Fibroblast of gingiva (primary cell): Measurements from ENCODE around the gene ELOVL6.
A peak's percentile ranks its signal among the peaks of the same experiment; 100 is the strongest.
"Not testable (repeated sequence)": the region's sequence is repeated elsewhere in the genome, so short reads cannot be mapped to it uniquely, and the experiment has no call there.

Experiments used
- DNase-seq: peaks from one replicate; pipeline ENCODE4 v3.0.0-alpha.2; 2011; ENCODE audit warnings: low read depth

Gene ELOVL6

DNA sequence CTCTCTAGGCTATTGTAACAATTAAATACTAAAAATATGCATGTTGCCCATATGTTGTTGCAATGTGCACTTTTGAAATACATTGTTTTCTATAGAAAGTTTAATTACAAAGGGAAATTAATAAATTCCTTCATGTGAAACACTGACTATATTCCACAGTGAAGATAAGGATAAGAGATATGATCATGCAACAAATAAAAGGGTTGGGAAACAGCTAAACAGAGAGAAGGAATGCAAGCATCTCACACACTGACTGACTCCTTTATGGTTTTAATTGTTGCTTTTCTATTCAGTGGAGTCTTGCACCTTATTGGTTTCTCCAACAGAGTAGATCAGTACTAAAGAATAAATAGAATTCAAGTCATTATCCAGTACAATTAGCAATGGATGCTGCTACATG lies 37.8 kb downstream of the ELOVL6 start:
- no peak for DNase-seq

DNA sequence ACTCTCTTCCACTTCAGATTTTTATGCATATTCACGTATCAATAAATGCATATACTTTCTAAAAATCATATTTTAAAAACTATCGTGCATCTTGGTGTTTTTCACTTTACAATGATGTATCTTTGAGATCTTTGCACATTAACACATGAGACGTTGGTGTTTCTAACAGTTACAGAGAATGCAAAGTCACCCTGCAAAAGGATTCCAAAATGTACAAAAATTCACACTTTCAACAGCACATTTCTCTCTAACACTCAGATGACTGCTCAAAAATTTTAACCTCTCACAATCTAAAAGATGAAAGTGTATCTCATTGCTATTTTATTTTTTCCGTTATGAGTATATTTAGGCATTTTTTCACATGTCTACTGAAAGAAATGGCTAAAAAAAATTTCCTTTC lies 38.9 kb downstream of the ELOVL6 start:
- DNase-seq, result no peak

DNA sequence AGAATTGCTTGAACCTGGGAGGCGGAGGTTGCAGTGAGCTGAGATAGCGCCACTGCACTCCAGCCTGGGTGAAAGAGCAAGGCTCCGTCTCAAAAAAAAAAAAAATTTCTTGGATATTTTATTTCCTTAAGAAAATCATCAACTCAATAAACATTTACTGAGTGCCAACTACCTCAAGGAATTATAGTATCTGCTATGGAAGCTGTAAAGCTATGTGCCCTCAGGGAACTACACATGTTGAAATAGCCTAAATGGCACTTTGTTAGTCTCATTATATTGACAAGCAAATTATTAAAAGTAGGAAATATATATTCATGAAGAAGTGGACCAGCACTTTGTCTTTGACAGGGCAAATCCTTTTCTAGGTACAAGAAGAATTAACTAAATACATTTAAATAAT lies 40.8 kb downstream of the ELOVL6 start:
- no peak for DNase-seq

DNA sequence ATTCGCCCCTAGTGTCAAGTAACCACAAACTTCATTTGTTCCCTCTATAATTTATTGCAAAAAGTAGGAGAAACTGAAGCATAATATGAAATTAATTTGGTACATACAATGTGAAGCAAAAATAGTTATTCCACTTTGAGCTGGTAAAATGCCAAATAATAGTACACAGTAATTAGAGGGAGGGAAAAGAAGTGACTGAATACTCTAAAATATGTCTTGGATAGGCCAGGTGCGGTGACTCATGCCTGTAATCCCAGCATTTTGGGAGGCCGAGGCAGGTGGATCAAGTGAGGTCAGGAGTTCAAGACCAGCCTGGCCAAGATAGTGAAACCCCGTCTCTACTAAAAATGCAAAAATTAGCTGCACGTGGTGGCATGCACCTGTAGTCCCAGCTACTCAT lies 41.2 kb downstream of the ELOVL6 start:
- DNase-seq, result not testable (repeated sequence)

DNA sequence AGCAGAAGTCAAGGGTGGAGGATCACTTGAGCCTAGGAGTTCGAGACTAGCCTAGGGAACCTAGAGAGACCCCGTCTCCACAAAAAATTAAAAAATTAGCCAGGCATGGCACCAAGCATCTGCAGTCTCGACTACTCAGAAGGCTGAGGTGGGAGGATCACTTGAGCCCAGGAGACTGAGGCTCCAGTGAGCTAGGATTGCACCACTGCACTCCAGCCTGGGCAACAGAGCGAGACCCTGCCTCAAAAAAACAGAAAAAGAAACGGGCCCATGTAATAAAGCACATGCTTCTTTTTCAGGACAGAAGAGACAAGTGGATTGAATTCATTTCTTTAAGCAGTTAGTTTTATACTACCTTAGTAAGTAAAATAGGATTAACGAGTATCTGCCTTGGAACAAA lies 42.0 kb downstream of the ELOVL6 start:
- DNase-seq, result no peak

DNA sequence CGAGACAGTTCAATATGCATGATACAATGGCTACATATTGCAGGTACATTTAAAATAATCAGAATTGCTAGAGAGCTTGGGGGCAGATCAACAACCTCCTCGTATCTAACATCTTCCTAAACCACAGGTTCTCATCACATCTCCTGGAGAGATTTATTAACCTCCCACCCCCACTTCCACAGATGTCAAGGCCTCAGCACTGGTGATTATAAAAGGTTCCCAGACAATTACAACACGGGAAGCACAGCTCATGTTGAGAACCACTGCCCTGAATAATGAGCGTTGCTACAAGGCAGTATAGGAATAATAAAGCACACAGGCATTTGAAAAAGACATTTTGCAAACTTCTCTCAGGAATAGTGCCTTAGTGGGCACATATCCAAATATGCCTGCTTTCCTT lies 42.8 kb downstream of the ELOVL6 start:
- DNase-seq, result no peak

DNA sequence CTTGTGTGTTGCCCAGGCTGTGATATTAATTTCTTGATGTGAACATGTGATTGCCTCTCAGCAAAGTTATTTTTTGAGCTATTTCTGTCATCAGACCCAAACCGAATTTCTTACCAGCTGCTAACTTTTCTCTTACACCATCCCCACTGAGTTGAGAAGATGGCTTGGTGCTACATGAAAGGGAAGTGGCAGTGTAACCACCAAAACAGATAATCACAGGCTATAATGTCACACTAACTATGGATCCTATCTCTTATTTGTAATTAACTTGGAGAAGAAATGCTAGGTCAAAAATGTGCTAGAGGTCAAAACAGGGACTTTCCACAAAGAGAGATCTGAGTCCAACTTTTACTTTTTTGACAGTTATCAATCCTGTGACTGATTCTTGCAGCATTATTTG lies 43.8 kb downstream of the ELOVL6 start:
- no peak for DNase-seq

DNA sequence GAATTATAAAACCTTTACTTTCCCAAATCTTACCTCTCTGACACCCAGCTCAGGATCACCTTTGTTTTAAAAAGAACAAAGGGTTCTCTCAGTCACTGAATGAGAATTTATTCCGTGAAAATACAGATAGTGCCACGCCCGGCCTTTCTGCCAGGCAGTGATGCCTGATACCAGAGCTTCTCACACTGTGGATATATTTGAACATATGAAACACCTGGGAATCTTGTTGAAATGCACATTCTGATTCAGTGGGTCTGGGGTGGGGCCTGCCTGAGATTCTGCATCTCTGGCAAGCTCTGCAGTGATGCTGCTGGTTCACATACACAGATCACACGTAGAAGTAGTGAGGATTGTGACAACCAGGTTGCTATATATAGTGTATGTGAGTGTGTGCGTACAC lies 46.0 kb downstream of the ELOVL6 start:
- no peak for DNase-seq

DNA sequence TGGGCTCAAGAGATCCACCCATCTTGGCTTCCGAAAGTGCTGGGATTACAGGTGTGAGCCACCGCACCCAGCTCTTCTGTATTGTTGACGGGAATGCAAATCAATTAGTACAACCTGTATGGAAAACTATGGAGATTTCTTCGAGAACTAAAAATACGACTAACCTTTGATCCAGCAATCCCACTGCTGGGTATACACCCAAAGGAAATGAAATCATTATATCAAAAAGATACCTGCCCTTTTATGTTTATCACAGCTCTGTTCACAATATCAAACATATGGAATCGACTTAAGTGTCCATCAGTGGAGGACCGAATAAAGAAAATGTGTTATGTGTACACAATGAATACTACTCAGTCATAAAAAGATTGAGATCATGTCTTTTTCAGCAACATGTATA lies 49.3 kb downstream of the ELOVL6 start:
- DNase-seq, result no peak

DNA sequence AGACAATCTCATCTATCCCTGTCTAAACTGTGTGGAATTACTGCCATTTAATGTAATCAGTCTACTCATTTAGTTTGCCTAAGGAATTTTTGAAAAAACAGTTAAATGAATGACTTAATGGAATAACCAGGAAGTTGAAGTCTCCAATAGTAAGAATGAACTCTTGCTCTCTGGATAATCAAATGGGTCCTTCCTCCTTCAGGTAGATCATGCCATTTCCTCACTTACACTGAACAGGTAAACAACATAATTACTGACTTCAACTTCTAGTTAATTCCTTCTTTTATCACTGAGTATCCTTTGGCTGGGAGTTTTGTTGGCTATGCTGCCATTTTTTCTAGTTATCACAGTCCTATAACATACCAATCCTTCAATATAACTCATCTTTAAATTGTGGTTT lies 56.0 kb downstream of the ELOVL6 start:
- no peak for DNase-seq

DNA sequence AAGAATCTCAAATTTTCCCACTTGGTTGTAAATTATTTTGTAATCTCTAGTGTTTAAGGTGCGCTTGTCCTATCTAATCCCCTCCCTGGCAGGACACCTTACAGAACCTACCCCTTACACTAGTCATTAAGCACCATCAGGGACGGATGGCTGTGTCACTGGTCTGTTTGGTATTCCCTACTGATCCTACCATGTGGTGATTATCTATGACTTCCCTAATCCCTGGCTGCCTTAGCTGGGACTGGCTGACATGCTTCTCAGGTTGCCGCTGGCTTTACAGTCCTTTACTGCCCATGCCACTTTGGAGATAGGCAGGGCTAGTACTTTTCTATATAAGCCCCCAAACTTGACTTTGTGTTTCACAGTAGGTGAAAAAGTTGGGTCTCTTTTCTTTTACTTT lies 58.6 kb downstream of the ELOVL6 start:
- DNase-seq, result no peak

DNA sequence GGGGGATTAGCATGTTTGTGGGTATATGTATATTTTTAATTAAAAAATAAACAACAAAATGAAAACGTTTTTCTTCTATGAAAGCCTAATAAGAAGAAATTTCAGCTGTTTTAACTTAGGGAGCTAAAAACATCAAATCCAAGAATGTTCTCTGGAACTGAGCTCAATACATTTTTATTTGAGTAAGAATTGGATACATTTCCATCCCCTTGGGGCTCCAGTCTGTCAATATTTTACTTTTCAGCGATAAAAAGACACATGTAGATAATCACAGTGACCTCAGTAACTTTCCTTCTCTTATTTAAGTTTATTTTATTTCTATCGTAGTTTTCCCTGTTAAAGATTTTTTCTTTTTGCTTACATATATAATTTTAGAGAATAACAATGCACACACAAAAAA lies 59.3 kb downstream of the ELOVL6 start:
- peak; percentile 45 for DNase-seq

DNA sequence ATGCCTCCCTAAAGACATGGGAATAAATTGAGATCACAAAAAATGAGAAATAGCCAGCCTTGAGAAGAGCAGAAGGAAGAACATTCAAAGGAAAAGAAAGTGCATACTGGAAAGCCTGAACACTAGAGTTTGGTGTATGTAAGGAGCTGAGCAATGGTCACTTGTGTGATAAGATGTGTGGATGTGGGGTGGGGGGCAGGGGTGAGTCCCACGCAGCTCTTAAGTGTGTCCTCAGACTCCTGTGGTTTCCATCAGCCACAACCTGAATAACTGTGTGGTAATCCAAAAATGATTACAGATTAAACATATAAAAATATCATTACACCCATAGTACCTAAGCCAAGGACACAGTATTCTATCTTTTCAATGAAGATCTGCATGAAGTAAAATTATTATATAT lies 59.9 kb downstream of the ELOVL6 start:
- DNase-seq, result no peak

DNA sequence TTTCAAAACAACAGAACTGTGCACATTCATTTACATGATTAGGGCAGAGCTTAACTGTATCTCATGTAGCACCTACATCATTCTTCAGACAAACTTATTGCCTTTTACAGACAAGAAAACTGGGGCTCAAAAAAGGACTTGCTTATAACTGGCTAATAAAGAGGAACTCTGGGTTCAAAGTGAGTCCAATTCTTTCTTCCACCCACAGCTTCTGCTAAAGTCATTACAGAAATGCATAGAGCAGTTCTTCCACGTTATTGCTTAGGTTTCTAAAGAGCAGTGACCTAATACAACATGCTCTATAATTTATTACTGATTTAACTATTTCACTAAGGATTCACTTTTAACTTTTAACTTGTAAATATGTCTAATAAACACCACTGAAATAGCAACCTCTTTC lies 60.6 kb downstream of the ELOVL6 start:
- DNase-seq, result no peak

DNA sequence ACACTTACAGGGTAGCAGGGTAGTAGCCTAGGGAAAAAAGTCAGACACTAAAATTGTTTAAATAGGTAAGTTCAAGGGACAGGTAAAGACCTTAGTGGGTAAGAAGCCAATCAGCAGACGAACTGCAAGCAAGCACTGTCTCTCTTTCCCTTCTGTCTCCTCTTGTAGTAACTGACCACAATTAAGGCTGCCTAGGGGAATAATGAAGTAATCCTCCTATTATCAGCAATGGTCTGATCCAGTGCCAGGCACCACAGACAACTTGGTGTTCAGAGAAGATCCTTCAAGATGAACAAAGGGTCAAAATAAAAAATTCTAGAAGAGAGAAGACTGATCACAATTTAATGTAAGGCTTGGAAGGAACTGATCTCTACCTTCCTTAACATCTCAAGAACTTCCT lies 62.9 kb downstream of the ELOVL6 start:
- no peak for DNase-seq

DNA sequence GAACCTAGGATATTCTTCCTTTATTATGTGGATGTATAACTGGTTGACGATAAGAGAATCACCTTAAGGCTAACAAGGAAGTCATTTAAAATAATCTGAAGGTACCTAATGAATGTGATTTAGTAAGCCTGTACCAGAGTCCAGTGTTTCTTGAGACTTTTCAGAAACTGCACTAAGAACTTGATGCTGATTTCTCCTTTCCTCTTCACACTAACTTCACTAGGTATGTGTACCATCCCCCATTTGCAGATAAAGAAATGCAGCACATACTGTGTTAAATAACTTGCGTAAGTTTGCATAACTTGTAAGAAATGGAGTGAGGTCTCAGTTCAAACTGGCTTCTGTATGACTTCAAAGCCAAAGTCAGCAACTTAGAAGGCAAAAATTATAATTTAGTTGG lies 63.3 kb downstream of the ELOVL6 start:
- DNase-seq, result no peak

DNA sequence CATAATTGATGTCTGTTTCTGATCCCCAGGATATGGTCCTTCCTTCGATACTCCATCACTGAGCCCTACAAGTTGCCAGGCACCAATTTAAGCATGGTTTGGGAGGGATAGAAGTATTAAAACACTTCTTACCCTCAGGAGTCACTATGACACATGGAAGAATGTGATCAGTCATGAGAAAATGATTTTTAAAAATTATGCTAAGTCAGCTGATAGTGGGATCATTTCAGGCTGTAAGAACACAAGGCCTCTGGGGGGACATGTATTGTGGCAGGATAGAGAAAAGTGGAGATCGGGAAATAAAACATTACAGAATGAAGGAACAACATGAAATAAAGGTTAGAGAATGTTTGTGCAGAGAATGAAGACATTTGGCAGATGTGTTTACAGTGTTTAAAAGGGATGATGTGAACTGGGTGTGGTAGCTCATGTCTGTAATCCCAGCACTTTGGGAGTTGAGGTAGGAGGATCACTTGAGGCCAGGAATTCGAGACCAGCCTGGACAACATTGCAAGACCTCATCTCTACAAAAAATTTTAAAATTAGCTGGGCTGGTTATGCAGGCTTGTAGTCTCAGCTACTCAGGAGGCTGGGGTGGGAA lies 64.0 kb downstream of the ELOVL6 start:
- DNase-seq, result no peak

DNA sequence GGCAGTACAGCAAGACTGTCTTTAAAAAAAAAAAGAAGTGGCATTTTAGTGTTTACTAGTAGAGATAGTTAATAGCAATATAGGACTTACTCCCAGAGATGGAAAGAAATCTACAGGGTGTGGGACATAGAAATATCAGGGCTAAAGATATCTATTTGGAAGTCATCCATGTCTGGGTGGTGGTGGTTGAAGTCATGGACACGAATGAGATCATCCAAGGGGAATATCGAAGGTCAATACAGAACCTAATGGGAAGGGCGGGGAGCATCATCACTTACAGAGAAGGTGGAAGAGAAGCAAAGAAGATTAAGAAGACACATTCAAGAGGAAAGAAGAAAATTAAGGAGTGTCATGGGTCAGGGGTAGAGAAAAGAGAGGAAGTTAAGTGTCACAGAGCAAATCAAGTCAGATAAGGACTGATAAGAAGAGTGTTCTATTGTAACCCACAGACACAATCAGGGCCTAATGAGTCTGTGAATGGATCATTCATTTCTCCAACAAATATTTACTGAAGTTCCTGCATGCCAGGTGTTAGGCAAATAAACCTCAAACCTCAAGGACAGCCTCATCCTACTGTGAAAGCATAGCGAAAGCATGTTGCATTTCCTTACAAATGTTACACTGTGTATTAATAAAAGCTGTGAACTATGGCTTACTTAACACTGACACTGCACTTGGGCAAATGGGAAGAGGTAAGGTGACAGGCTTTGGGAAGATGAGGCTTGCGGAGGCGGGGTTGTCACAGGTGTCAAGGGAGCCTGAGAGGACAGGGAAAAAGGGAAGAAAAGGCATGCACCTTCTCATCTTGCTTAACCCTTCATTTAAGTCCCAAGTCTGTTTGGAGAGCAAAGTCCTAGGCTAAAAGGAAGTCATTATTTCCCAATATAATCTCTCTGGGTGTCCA lies 65.3 kb downstream of the ELOVL6 start:
- DNase-seq, result no peak

DNA sequence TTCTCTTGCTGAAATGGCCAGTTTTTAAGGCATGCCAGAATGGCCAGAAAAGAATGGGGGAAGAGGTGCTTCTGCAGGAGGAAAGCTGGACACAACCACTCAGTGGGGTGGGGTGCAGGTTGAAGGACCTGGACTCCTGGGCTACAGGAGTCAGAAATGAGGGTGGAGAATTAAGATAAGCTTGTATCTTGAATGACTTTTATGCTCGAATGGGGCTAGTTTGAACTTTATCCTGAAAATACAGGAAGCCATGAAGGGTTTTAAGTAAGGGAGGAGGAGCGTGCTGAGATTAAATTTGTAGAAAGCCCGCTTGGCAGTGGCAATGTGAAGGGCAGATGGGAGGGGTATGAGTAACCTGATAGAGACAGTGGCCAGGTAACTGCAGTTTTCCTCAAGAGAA lies 66.5 kb downstream of the ELOVL6 start:
- DNase-seq, result no peak

DNA sequence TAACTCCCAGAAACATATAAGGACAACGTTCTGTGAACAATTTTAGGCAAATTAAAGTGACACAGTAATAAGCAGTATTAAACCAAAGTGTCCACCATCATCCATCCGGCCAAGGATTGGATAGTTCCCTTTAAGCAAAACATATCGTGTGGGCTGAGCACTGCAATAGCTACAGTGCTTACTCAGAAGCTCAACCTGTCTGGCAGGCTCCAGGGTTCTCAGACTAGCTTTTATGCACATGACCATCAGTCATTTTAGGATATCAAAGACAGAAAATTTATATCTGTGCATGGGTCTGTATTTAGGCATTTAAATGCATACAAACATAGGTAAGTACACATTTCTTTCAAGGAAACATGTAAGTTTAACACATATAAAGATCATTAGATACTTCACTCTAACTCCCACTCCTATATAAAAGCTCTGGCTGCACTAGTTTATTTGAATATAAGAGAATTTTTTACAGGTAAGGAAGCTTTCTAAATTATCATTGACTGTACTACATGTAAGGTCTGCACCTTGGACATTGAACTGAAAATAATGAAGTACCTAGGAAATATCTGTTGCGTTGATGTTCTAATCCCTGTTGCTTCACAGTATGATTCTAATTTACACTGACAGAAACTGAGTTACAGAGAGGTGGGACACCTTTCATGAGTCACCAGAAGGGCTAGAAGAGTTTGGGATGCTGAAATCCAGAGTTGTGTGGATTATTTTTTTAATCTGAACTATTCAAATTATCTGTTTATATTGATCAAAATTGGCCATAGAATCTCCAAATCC lies 67.6 kb downstream of the ELOVL6 start:
- DNase-seq, result no peak

DNA sequence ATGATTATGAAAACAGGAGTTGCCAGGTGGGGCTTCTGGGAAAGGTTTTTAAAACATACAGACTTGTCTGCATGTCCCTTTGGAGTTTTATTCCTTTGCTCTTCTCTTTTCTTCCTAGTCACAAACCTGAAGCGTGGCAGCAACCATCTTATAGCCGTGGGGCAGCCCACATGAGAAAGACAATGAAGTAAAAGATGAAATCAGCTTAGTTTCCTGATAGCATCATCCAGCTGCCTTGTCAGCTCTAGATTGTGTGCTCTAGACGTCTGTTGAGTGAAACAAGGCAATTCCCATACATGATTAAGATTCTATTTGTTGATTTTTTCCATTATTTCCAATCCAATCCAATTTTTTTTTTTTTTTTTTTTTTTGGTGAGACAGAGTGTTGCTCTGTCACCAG lies 68.9 kb downstream of the ELOVL6 start:
- DNase-seq, result no peak

DNA sequence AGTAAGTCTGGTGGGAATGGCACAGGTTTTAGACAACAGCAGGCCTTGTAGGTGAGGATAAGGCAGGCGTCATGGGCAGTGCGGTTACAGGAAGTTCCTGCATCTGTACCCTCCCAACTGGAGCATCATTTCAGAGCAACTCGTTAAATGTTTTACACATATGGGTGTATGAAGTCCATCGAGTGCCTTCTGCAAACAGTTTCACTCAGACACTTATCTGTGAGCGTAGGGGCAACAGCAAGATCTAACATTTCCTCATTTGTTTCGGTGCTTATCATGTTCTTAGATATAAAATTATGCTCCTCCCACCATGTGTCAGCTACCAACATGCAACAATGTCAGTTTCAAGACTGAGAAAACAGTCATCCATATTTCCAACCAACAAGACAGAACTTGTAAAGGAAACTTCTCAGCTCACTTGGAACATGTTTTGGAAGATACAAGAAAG lies 69.9 kb downstream of the ELOVL6 start:
- DNase-seq, result no peak

DNA sequence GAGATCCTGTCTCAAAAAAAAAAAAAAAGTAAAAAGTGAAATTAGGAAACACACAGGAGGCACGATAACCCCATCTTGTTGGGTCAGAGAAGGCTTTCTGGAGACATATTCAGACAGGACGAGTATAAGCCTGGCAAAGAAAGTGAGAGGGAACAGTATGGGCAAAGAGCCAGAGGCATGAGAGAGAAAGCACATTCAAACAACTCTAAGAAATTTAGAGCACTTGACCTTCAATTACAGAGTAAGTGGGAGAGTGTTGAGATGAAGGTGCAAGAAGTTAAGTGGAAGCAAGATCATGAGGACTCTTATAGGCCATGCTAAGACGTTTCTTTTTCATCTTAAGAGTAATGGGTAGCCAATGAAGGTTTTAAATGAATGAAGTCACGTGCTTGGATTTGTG lies 70.4 kb downstream of the ELOVL6 start:
- DNase-seq, result no peak
